Mammary epithelial cell (primary cell): ENCODE measurements around the gene MRPL52.

Experiments
- CTCF ChIP-seq, 2 donors: IDR thresholded peaks in 1 of 2; conservative IDR thresholded peaks in 1 of 2; 2 replicates each; pipeline ENCODE4 v1.5.1; 2011 to 2012; ENCODE audit warnings: inconsistent platforms in 2 of 2, low read length in 2 of 2, mild to moderate bottlenecking in 2 of 2, control low read depth in 1 of 2, low read depth in 1 of 2; ENCODE audit not compliant: insufficient read depth in 1 of 2; ENCODE audit errors: extremely low read depth in 1 of 2
- EZH2 ChIP-seq: IDR thresholded peaks from 2 replicates; pipeline ENCODE4 v1.6.1; 2012; ENCODE audit warnings: low read length, inconsistent platforms, borderline replicate concordance

- TF ChIP-seq CTCF (conservative IDR thresholded peaks at IDR 0.05 in 1 of 2, IDR thresholded peaks at IDR 0.05 in 1 of 2; ENCODE audit: extremely low read depth in 1 of 2, insufficient read depth in 1 of 2, low read depth in 1 of 2, low read length in 2 of 2) (no peak), EZH2 (no peak)
Observed at GRCh38 chr14:22875748-22876319, 46.1 kb downstream of the MRPL52 start.
